WTC11 (cell line): Measurements from ENCODE around the gene MSI1.

Experiments used
- CTCF ChIP-seq: fragments of 200-600 bp; IDR thresholded peaks from 2 replicates; pipeline ENCODE4 v1.8.0; 2022; ENCODE audit warnings: antibody characterized with exemption
- ETV6 ChIP-seq: sonication (generic); formaldehyde crosslinking; IDR thresholded peaks from 2 replicates; pipeline ENCODE4 v1.8.1; 2022; ENCODE audit warnings: mild to moderate bottlenecking, missing genetic modification reagents
- TP53 ChIP-seq: sonication (generic); formaldehyde crosslinking; IDR thresholded peaks from 2 replicates; pipeline ENCODE4 v1.8.1; 2023; ENCODE audit warnings: mild to moderate bottlenecking, missing genetic modification reagents

- TF ChIP-seq TP53 (CRISPR knock-in tag) = no peak
- TF ChIP-seq ETV6 = no peak
- no peak for TF ChIP-seq CTCF
Observed at GRCh38 chr12:120343692-120344091, 25.3 kb downstream of the MSI1 start.
